HepG2 (cell line): ENCODE measurements around the gene HES1. TPM values are rescaled to one million over a fixed set of nuclear protein-coding genes. Genes with fewer than 3 reads are reported as not detected.

Experiments
- KLF12 ChIP-seq: sonication (generic); formaldehyde crosslinking; IDR thresholded peaks from 2 replicates; pipeline ENCODE4 v1.4.0; 2020; ENCODE audit warnings: missing genetic modification reagents, borderline replicate concordance
- KLF15 ChIP-seq: sonication (generic); formaldehyde crosslinking; IDR thresholded peaks from 2 replicates; pipeline ENCODE4 v1.8.1; 2023; ENCODE audit warnings: borderline replicate concordance, mild to moderate bottlenecking, inconsistent platforms, missing genetic modification reagents, mixed read lengths
- NCOA2 ChIP-seq: sonication (generic); formaldehyde crosslinking; IDR thresholded peaks from 2 replicates; pipeline ENCODE4 v1.8.0; 2022; ENCODE audit warnings: inconsistent platforms
- NFKB2 ChIP-seq: sonication (generic); formaldehyde crosslinking; IDR thresholded peaks from 2 replicates; pipeline ENCODE4 v1.4.0; 2020; ENCODE audit warnings: missing genetic modification reagents, borderline replicate concordance
- NONO ChIP-seq, 2 experiments: fragments of 450-650 bp in 1 of 2; sonication (generic) in 1 of 2; formaldehyde crosslinking in 1 of 2; IDR thresholded peaks in 1 of 2; conservative IDR thresholded peaks in 1 of 2; 2 replicates each; pipeline versions ENCODE4 v1.6.1 to v1.8.0; 2017 to 2022; ENCODE audit warnings: mild to moderate bottlenecking in 1 of 2, missing genetic modification reagents in 1 of 2, moderate library complexity in 1 of 2
- NRL ChIP-seq: sonication (generic); formaldehyde crosslinking; IDR thresholded peaks from 2 replicates; pipeline ENCODE4 v1.5.0; 2020; ENCODE audit warnings: missing genetic modification reagents, mild to moderate bottlenecking, moderate library complexity, borderline replicate concordance
- PHF5A ChIP-seq: IDR thresholded peaks from one replicate; pipeline ENCODE4 v1.6.1; 2018; ENCODE audit warnings: low read depth, missing genetic modification reagents; ENCODE audit not compliant: unreplicated experiment
- POLR2AphosphoS5 ChIP-seq: IDR thresholded peaks from 2 replicates; pipeline ENCODE4 v1.6.1; 2012; ENCODE audit warnings: low read depth, low read length
- RBM39 ChIP-seq: fragments of 200-400 bp; formaldehyde crosslinking; IDR thresholded peaks from one replicate; pipeline ENCODE4 v1.6.1; 2018; ENCODE audit warnings: antibody characterized with exemption, mild to moderate bottlenecking, low read depth, low read length; ENCODE audit not compliant: poor library complexity, severe bottlenecking
- SIN3A ChIP-seq: IDR thresholded peaks from 2 replicates; pipeline ENCODE4 v1.6.1; 2011; ENCODE audit warnings: low read depth, mild to moderate bottlenecking, control low read depth, low read length, borderline replicate concordance
- SSRP1 ChIP-seq: IDR thresholded peaks from 2 replicates; pipeline ENCODE4 v1.6.1; 2016; ENCODE audit warnings: control low read depth
- STAT5B ChIP-seq: sonication (generic); formaldehyde crosslinking; IDR thresholded peaks from 2 replicates; pipeline ENCODE4 v1.4.0; 2020; ENCODE audit warnings: missing genetic modification reagents
- TP53 ChIP-seq: sonication (generic); formaldehyde crosslinking; conservative IDR thresholded peaks from 2 replicates; pipeline ENCODE4 v1.4.0; 2020; ENCODE audit warnings: missing genetic modification reagents
- ZBTB26 ChIP-seq: IDR thresholded peaks from 2 replicates; pipeline ENCODE4 v1.6.1; 2016; ENCODE audit warnings: missing compliant biosample characterization, missing genetic modification reagents, borderline replicate concordance
- ZBTB40 ChIP-seq, 2 experiments: fragments of 450-650 bp in 1 of 2; sonication (generic) in 1 of 2; formaldehyde crosslinking in 1 of 2; IDR thresholded peaks; 2 replicates each; pipeline versions ENCODE4 v1.6.1 to v1.8.0; 2016 to 2022; ENCODE audit warnings: antibody characterized with exemption in 1 of 2, mild to moderate bottlenecking in 1 of 2, missing genetic modification reagents in 1 of 2
- ZNF331 ChIP-seq: sonication (generic); formaldehyde crosslinking; IDR thresholded peaks from 2 replicates; pipeline ENCODE4 v1.4.0; 2020; ENCODE audit warnings: missing genetic modification reagents
- ZNF354B ChIP-seq: sonication (generic); formaldehyde crosslinking; IDR thresholded peaks from 2 replicates; pipeline ENCODE4 v1.8.0; 2022; ENCODE audit warnings: mild to moderate bottlenecking, missing genetic modification reagents
- ZNF430 ChIP-seq: sonication (generic); formaldehyde crosslinking; IDR thresholded peaks from 2 replicates; pipeline ENCODE4 v1.9.0; 2021; ENCODE audit warnings: mild to moderate bottlenecking, missing genetic modification reagents
- ZNF615 ChIP-seq: sonication (generic); formaldehyde crosslinking; IDR thresholded peaks from 2 replicates; pipeline ENCODE4 v1.5.0; 2020; ENCODE audit warnings: mild to moderate bottlenecking, missing genetic modification reagents, borderline replicate concordance
- ZNF672 ChIP-seq: sonication (generic); formaldehyde crosslinking; IDR thresholded peaks from 2 replicates; pipeline ENCODE4 v1.8.1; 2022; ENCODE audit warnings: missing genetic modification reagents
- polyA plus RNA-seq, 8 experiments: library from polyadenylated mRNA; depleted of rRNA in 3 of 8; stranded (reverse) in 7 of 8; unstranded in 1 of 8; fragments of >200 nt; fragmentation: Illumina TruSeq in 4 of 8; extraction: Trizol in 4 of 8; gene quantifications; 2 replicates each; pipeline versions ENCODE4 v1.2.1 to v1.2.3, GENCODE V29; 2011 to 2016; ENCODE audit warnings: low read depth in 4 of 8, missing spikeins in 1 of 8, mixed read lengths in 1 of 8; ENCODE audit not compliant: insufficient read depth in 1 of 8
- total RNA-seq, 5 experiments: library from RNA; depleted of rRNA; stranded (reverse); fragments of >200 nt; fragmentation: Illumina TruSeq; extraction: Trizol; gene quantifications; 2 replicates each; pipeline ENCODE4 v1.2.3, GENCODE V29; 2016; ENCODE audit warnings: low read depth in 1 of 5

Gene HES1
- total and polyA plus RNA-seq, 2 of the 13 experiments (the other 11 are each of a cell fraction or from before 2014, with no cell fraction given) = 15.4 to 19.8 TPM

- TF ChIP-seq ZNF331 (CRISPR knock-in tag) (no peak), ZNF430 (CRISPR knock-in tag) (no peak), KLF12 (CRISPR knock-in tag) (no peak), ZNF615 (CRISPR knock-in tag) (no peak), NFKB2 (CRISPR knock-in tag) (no peak), NCOA2 (CRISPR knock-in tag) (no peak), ZBTB26 (CRISPR knock-in tag) (no peak), STAT5B (CRISPR knock-in tag) (no peak), SSRP1 (peak; percentile 92), NRL (CRISPR knock-in tag) (no peak), KLF15 (CRISPR knock-in tag) (no peak), ZBTB40 (IDR thresholded peaks at IDR 0.05) (no peak), ZBTB40 (CRISPR knock-in tag; IDR thresholded peaks at IDR 0.05) (no peak), NONO (IDR thresholded peaks at IDR 0.05) (no peak), NONO (CRISPR knock-in tag; conservative IDR thresholded peaks at IDR 0.05) (no peak), PHF5A (CRISPR knock-in tag) (no peak), RBM39 (no peak), ZNF672 (no peak), ZNF354B (CRISPR knock-in tag) (no peak), TP53 (CRISPR knock-in tag) (no peak), SIN3A (peak; percentile 14; the same call in 1 of the 2 replicates), POLR2AphosphoS5 (peak; percentile 49; the same call in 1 of the 2 replicates)
Observed at GRCh38 chr3:194139071-194139813, 3.3 kb downstream of the HES1 start (continued).
